H1 (cell line): ENCODE measurements around the gene ACTN2. TPM values are rescaled to one million over a fixed set of nuclear protein-coding genes. Genes with fewer than 3 reads are reported as not detected.

Experiments
- ATF3 ChIP-seq: IDR thresholded peaks from 2 replicates; pipeline ENCODE4 v1.6.1; 2011; ENCODE audit warnings: low read depth, mild to moderate bottlenecking, low read length; ENCODE audit not compliant: insufficient read depth
- GABPA ChIP-seq: IDR thresholded peaks from 2 replicates; pipeline ENCODE4 v1.6.1; 2011; ENCODE audit warnings: mild to moderate bottlenecking, low read length, moderate library complexity, borderline replicate concordance; ENCODE audit not compliant: insufficient read depth
- POLR2AphosphoS5 ChIP-seq: IDR thresholded peaks from 2 replicates; pipeline ENCODE4 v1.6.1; 2011; ENCODE audit warnings: low read depth, low read length
- polyA plus RNA-seq, 7 experiments: library from polyadenylated mRNA; depleted of rRNA in 3 of 7; stranded (reverse) in 5 of 7; unstranded in 2 of 7; fragments of >200 nt in 5 of 7; fragments of 200-250 nt in 2 of 7; gene quantifications; 1 replicate in 5 of 7; 2 replicates in 1 of 7; 4 replicates in 1 of 7; pipeline versions ENCODE4 v1.2.1 to v1.2.3, GENCODE V29; 2011 to 2013; ENCODE audit warnings: missing spikeins in 2 of 7, mixed read lengths in 2 of 7
- total RNA-seq: library from RNA; stranded (reverse); fragmentation: NEBNext Ultra II Directional; extraction: Animal tissue kit (Norgen Biotek cat#: 25700); gene quantifications from 2 replicates; pipeline ENCODE4 v1.2.1, GENCODE V29; 2021

The ACTN2 gene
- total and polyA plus RNA-seq, 2 of the 8 experiments (the other 6 are each of a cell fraction or from before 2014, with no cell fraction given), result 1.9 to 4.1 TPM

- TF ChIP-seq GABPA (no peak), POLR2AphosphoS5 (no peak), ATF3 (no peak)
- TF ChIP-seq, all 59 proteins: peak for 0
These were observed 114.3 kb downstream of the ACTN2 start (continued) for GRCh38 chr1:236800623-236801022.
